HCT116 (cell line): ENCODE data around the gene DUSP3.

ENCODE experiments used
- CTCF ChIP-seq, 3 experiments: fragments of 200-600 bp in 1 of 3; sonication (generic) in 1 of 3; IDR thresholded peaks in 2 of 3; conservative IDR thresholded peaks in 1 of 3; 2 replicates each; pipeline ENCODE4 v1.5.1; 2012 to 2017; ENCODE audit warnings: low read depth in 2 of 3, low read length in 2 of 3, antibody characterized with exemption in 1 of 3, borderline replicate concordance in 1 of 3, control low read depth in 1 of 3, mild to moderate bottlenecking in 1 of 3, mixed read lengths in 1 of 3, mixed run types in 1 of 3, moderate library complexity in 1 of 3; ENCODE audit not compliant: insufficient read depth in 1 of 3
- EZH2 ChIP-seq: fragments of 200-600 bp; sonication (generic); IDR thresholded peaks from 2 replicates; pipeline ENCODE4 v1.6.1; 2017; ENCODE audit warnings: antibody characterized with exemption, mixed run types
- JUND ChIP-seq: IDR thresholded peaks from 2 replicates; pipeline ENCODE4 v1.6.1; 2012
- POLR2A ChIP-seq: IDR thresholded peaks from 2 replicates; pipeline ENCODE4 v1.7.0; 2011; ENCODE audit warnings: borderline replicate concordance; ENCODE audit not compliant: insufficient read depth, insufficient read length; ENCODE audit errors: extremely low read depth
- POLR2AphosphoS5 ChIP-seq: IDR thresholded peaks from 2 replicates; pipeline ENCODE4 v1.6.1; 2011; ENCODE audit warnings: mild to moderate bottlenecking, low read depth, low read length, moderate library complexity
- RAD21 ChIP-seq: IDR thresholded peaks from 2 replicates; pipeline ENCODE4 v1.6.1; 2012; ENCODE audit warnings: low read depth, mild to moderate bottlenecking
- REST ChIP-seq: IDR thresholded peaks from 2 replicates; pipeline ENCODE4 v1.6.1; 2012; ENCODE audit warnings: low read depth
- SIN3A ChIP-seq: IDR thresholded peaks from 2 replicates; pipeline ENCODE4 v1.6.1; 2012; ENCODE audit warnings: low read depth
- SP1 ChIP-seq: IDR thresholded peaks from 2 replicates; pipeline ENCODE4 v1.6.1; 2012; ENCODE audit warnings: low read depth
- YY1 ChIP-seq: IDR thresholded peaks from 2 replicates; pipeline ENCODE4 v1.6.1; 2011; ENCODE audit warnings: low read length, low read depth, moderate library complexity, mild to moderate bottlenecking; ENCODE audit not compliant: insufficient replicate concordance; ENCODE audit errors: extremely low read depth
- TF ChIP-seq, protein P1 (sequence below): IDR thresholded peaks from 2 replicates; pipeline ENCODE4 v1.6.1; 2012

DNA sequence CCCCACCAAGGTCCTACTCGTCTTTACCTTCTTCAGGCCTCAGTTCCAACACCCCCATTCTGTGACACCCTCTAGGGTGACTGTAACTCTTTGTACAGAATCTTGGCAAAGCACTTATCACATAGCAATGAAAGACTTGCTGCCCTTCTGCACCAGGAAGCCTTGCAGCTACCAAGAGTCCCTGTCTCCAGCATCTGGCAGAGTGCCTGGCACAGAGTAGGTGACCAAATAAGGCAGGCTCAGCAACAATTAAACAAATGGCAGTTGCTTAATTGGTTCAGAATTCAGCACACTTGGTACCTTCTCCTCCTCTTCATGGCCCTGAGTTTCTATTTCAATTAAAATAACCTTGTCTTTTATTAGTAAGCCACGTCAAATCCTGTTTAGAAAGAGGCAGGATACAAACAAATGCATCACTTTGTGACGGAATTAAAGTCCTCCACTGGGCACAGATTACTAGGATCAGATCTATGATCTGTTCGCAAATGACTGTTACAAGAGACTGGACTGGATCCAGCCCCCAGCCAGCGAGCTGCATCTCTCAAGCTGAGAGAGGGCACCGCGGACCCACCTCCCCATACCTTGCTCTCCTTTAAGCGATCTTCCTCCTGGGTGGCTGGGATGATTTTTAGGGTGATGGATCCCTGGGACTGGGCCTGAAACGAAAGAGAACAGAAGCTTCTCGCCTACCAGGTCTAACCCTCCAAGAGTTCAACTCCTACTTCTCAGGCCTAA lies 44.7 kb upstream of the DUSP3 start:
- TF ChIP-seq POLR2A (no peak), CTCF (IDR thresholded peaks at IDR 0.05 in 2 of 3, conservative IDR thresholded peaks at IDR 0.05 in 1 of 3; ENCODE audit: borderline replicate concordance in 1 of 3, insufficient read depth in 1 of 3, low read depth in 2 of 3, low read length in 2 of 3) (no peak), SP1 (no peak), POLR2AphosphoS5 (no peak), EZH2 (no peak), RAD21 (no peak), REST (no peak), JUND (no peak), SIN3A (no peak), YY1 (no peak)
- TF ChIP-seq, protein P1, sequence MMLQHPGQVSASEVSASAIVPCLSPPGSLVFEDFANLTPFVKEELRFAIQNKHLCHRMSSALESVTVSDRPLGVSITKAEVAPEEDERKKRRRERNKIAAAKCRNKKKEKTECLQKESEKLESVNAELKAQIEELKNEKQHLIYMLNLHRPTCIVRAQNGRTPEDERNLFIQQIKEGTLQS = no peak
